ENCODE results near the gene SLC35F4.

- TF ChIP-seq, protein P1, sequence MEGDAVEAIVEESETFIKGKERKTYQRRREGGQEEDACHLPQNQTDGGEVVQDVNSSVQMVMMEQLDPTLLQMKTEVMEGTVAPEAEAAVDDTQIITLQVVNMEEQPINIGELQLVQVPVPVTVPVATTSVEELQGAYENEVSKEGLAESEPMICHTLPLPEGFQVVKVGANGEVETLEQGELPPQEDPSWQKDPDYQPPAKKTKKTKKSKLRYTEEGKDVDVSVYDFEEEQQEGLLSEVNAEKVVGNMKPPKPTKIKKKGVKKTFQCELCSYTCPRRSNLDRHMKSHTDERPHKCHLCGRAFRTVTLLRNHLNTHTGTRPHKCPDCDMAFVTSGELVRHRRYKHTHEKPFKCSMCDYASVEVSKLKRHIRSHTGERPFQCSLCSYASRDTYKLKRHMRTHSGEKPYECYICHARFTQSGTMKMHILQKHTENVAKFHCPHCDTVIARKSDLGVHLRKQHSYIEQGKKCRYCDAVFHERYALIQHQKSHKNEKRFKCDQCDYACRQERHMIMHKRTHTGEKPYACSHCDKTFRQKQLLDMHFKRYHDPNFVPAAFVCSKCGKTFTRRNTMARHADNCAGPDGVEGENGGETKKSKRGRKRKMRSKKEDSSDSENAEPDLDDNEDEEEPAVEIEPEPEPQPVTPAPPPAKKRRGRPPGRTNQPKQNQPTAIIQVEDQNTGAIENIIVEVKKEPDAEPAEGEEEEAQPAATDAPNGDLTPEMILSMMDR (IDR thresholded peaks at IDR 0.05): no peak
- TF ChIP-seq POLR2A (IDR thresholded peaks at IDR 0.05): no peak
Measured at GRCh38 chr14:57835766-57836165, 30.1 kb downstream of the SLC35F4 start.
